ENCODE measurements around the gene ATG13. TPM values are rescaled to one million over a fixed set of nuclear protein-coding genes. Genes with fewer than 3 reads are reported as not detected.

Gene ATG13
- polyA plus RNA-seq, 1 of the 3 experiments (the other 2 are of a cell fraction): 39.4 TPM

DNA sequence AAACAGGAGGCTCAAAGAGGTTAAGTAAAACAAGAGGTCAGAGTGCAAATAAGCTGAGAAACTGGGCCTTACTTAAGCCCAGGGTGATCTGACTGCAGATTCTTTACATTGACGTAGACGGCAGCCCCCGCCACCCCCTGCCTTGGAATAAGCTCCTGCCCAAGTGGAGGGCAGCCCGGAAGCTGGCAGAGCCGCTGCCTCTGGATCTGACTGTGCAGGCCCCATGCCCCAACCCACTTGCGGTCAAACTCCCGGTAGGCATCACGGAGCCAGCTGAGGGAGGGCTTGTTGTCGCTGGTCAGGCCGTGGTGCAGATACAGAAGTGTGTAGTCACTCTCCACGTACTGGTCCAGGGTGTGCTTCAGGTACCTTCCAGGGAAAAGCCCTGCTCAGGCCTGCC is 64.5 kb downstream of the ATG13 start (continued):
- TF ChIP-seq, protein P1, sequence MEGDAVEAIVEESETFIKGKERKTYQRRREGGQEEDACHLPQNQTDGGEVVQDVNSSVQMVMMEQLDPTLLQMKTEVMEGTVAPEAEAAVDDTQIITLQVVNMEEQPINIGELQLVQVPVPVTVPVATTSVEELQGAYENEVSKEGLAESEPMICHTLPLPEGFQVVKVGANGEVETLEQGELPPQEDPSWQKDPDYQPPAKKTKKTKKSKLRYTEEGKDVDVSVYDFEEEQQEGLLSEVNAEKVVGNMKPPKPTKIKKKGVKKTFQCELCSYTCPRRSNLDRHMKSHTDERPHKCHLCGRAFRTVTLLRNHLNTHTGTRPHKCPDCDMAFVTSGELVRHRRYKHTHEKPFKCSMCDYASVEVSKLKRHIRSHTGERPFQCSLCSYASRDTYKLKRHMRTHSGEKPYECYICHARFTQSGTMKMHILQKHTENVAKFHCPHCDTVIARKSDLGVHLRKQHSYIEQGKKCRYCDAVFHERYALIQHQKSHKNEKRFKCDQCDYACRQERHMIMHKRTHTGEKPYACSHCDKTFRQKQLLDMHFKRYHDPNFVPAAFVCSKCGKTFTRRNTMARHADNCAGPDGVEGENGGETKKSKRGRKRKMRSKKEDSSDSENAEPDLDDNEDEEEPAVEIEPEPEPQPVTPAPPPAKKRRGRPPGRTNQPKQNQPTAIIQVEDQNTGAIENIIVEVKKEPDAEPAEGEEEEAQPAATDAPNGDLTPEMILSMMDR (IDR thresholded peaks at IDR 0.05): no peak
- TF ChIP-seq ELF1 (IDR thresholded peaks at IDR 0.05) (no peak), RXRA (IDR thresholded peaks at IDR 0.05; ENCODE audit: borderline replicate concordance, low read depth) (no peak), TCF12 (IDR thresholded peaks at IDR 0.05) (no peak), SIN3A (IDR thresholded peaks at IDR 0.05; ENCODE audit: borderline replicate concordance, low read depth, low read length) (no peak), TAF1 (IDR thresholded peaks at IDR 0.05; ENCODE audit: borderline replicate concordance, low read depth, low read length) (no peak), NRF1 (IDR thresholded peaks at IDR 0.05; ENCODE audit: low read depth, low read length) (no peak), GATA2 (CRISPR knock-in tag; IDR thresholded peaks at IDR 0.05) (no peak), JUND (IDR thresholded peaks at IDR 0.05) (no peak), RAD21 (IDR thresholded peaks at IDR 0.05; ENCODE audit: low read length) (no peak)
- TF ChIP-seq, protein P2, sequence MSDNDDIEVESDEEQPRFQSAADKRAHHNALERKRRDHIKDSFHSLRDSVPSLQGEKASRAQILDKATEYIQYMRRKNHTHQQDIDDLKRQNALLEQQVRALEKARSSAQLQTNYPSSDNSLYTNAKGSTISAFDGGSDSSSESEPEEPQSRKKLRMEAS (IDR thresholded peaks at IDR 0.05; ENCODE audit: low read depth): no peak

DNA sequence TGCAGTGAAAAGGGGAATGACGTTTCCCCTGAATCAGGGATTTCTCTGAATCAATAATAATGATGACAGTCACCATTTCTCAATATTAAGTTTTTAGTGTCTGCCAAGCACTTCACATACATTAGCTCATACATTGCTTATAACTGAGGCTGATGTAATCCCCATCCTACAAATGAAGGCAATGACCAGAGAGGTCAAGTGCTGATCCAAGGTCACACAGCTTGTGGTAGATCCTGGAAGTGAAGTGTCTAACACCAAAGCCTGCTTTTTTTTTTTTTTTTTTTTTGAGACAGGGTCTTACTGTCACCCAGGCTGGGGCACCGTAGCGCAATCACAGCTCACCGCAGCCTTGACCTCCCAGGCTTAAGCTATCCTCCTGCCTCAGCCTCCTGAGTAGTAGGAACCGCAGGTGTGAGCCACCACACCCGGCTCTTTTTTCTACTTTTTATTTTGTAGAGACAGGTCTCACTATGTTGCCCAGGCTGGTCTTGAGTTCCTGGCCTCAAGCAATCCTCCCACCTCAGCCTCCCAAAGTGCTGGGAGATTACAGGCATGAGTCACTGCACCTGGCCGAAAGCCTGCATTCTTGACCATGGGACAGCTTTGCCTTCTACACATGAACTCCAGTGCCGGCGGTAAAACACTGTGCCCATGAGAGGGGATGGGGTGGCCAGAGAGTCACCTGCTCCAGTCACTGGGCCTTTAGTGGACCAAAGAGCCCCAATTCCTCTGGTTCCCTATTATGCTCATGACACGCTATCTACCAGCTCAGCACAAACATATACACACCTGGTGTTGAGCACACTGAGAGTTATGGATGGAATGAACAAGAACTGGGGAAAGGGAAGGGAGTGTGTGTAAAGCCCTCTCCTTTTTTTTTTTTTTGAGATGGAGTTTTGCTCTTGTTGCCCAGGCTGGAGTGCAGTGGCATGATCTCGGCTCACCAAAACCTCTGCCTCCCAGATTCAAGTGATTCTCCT is 65.7 kb downstream of the ATG13 start:
- no peaks in the 10 kb centered on the region for H3K9me2 ChIP-seq
- TF ChIP-seq POLR2AphosphoS5 (IDR thresholded peaks at IDR 0.05; ENCODE audit: low read depth, low read length) (no peak), CHD2 (IDR thresholded peaks at IDR 0.05; ENCODE audit: low read length, partially characterized antibody) (no peak), RFX5 (IDR thresholded peaks at IDR 0.05; ENCODE audit: low read length) (no peak), MEF2A (IDR thresholded peaks at IDR 0.05; ENCODE audit: borderline replicate concordance, low read depth) (no peak), SIN3A (IDR thresholded peaks at IDR 0.05; ENCODE audit: borderline replicate concordance, low read depth, low read length) (no peak)
- TF ChIP-seq, protein P3, sequence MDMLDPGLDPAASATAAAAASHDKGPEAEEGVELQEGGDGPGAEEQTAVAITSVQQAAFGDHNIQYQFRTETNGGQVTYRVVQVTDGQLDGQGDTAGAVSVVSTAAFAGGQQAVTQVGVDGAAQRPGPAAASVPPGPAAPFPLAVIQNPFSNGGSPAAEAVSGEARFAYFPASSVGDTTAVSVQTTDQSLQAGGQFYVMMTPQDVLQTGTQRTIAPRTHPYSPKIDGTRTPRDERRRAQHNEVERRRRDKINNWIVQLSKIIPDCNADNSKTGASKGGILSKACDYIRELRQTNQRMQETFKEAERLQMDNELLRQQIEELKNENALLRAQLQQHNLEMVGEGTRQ (IDR thresholded peaks at IDR 0.05; ENCODE audit: borderline replicate concordance, low read depth, low read length): no peak
- TF ChIP-seq, protein P4, sequence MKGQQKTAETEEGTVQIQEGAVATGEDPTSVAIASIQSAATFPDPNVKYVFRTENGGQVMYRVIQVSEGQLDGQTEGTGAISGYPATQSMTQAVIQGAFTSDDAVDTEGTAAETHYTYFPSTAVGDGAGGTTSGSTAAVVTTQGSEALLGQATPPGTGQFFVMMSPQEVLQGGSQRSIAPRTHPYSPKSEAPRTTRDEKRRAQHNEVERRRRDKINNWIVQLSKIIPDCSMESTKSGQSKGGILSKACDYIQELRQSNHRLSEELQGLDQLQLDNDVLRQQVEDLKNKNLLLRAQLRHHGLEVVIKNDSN (IDR thresholded peaks at IDR 0.05; ENCODE audit: borderline replicate concordance, low read depth): no peak
- H3K27me3 ChIP-seq (ENCODE audit: insufficient read depth): no peaks in the 10 kb centered on the region
- no peak overlapping the region for H3K4me2 ChIP-seq
- CTCF ChIA-PET: interaction anchor here (1.1 kb wide), 1 partner anchor 9 kb away, joined by 3 read pairs; no protein-coding TSS in a partner anchor
- no peaks in the 10 kb centered on the region; the same call in 1 of the 2 replicates for H3K79me2 ChIP-seq (ENCODE audit: insufficient read depth)
- 92% methylated on average over 9 of the region's 11 CpGs for WGBS (ENCODE audit: low lambda C conversion rate)
- no peak overlapping the region for H2AFZ ChIP-seq (ENCODE audit: low read depth)
- no peak for DNase-seq
- peaks cover 2% of the 10 kb centered on the region for H3F3A ChIP-seq (replicated peaks; ENCODE audit: insufficient read depth)
- H3K36me3 ChIP-seq (replicated peaks in 1 of 2; ENCODE audit: control insufficient read depth in 1 of 2, insufficient read depth in 2 of 2, low read length in 1 of 2): peaks cover 30 to 50% of the 10 kb centered on the region in 2 experiments
- no peaks in the 10 kb centered on the region for H3K9me3 ChIP-seq
- H3K4me3 ChIP-seq (ENCODE audit: low read depth in 2 of 2, low read length in 1 of 2): no peak overlapping the region
- H3K9ac ChIP-seq: no peak overlapping the region
- H3K27ac ChIP-seq (ENCODE audit: low read depth in 2 of 2, low read length in 1 of 2): no peak overlapping the region
- POLR2A ChIA-PET: no interaction called here
- H3K4me1 ChIP-seq (ENCODE audit: control insufficient read depth in 1 of 2, insufficient read depth in 2 of 2, low read depth in 1 of 2, low read length in 1 of 2): peaks cover 0 to 4% of the 10 kb centered on the region in 2 experiments; a peak in 1 of 4 replicates
- no peaks in the 10 kb centered on the region for H4K20me1 ChIP-seq (ENCODE audit: insufficient read depth)

Measured in SK-N-SH (cell line).